ENCODE measurements around the gene IL18BP.

IL18BP gene

GRCh38 chr11:71998649-71999310 lies at the start of gene IL18BP:
Gene IL18BP, plus strand, starts transcription at chr11:71998909. Its CDS starts 1,076 bp downstream, at chr11:71999985.
- DNase-seq, result no peak

GRCh38 chr11:71949034-71949433 lies 49.7 kb upstream of the IL18BP start:
- no peak for DNase-seq

- DNase-seq, result no peak
Observed at GRCh38 chr11:71951741-71952310, 46.9 kb upstream of the IL18BP start.

GRCh38 chr11:71955898-71956456 lies 42.7 kb upstream of the IL18BP start:
- no peak for DNase-seq

GRCh38 chr11:71962428-71963038 lies 36.2 kb upstream of the IL18BP start:
- DNase-seq, result no peak

GRCh38 chr11:71963468-71963867 lies 35.2 kb upstream of the IL18BP start:
- no peak for DNase-seq

- no peak for DNase-seq
Observed at GRCh38 chr11:71964641-71965040, 34.1 kb upstream of the IL18BP start.

- DNase-seq, result peak; percentile 41
Observed at GRCh38 chr11:71971680-71972079, 27.0 kb upstream of the IL18BP start.

GRCh38 chr11:71976551-71976950 lies 22.2 kb upstream of the IL18BP start:
- DNase-seq, result no peak

- no peak for DNase-seq
Observed at GRCh38 chr11:71977090-71977489, 21.6 kb upstream of the IL18BP start.

- peak; percentile 77 for DNase-seq
Observed at GRCh38 chr11:71977743-71978418, 20.8 kb upstream of the IL18BP start.

- no peak for DNase-seq
Observed at GRCh38 chr11:71979094-71979493, 19.6 kb upstream of the IL18BP start.

- no peak for DNase-seq
Observed at GRCh38 chr11:71979602-71980001, 19.1 kb upstream of the IL18BP start.

- DNase-seq, result no peak
Observed at GRCh38 chr11:71986131-71986530, 12.6 kb upstream of the IL18BP start.

- no peak for DNase-seq
Observed at GRCh38 chr11:71987521-71987920, 11.2 kb upstream of the IL18BP start.

- DNase-seq, result peak; percentile 33
Observed at GRCh38 chr11:71988050-71988449, 10.7 kb upstream of the IL18BP start.

- DNase-seq, result no peak
Observed at GRCh38 chr11:71990701-71991100, 8.0 kb upstream of the IL18BP start.

GRCh38 chr11:71991494-71991893 lies 7.2 kb upstream of the IL18BP start:
- no peak for DNase-seq

- no peak for DNase-seq
Observed at GRCh38 chr11:71992136-71992730, 6.5 kb upstream of the IL18BP start.

GRCh38 chr11:71994786-71995185 lies 3.9 kb upstream of the IL18BP start:
- no peak for DNase-seq

GRCh38 chr11:71995726-71996291 lies 2.9 kb upstream of the IL18BP start:
- DNase-seq, result no peak

- DNase-seq, result no peak
Observed at GRCh38 chr11:71996517-71996916, 2.2 kb upstream of the IL18BP start.

GRCh38 chr11:71996946-71997345 lies 1.8 kb upstream of the IL18BP start:
- DNase-seq, result no peak

All from eye (tissue), 1 donor.